A549 (cell line): ENCODE results near the gene HIF1A. TPM values are rescaled to one million over a fixed set of nuclear protein-coding genes. Genes with fewer than 3 reads are reported as not detected.

Source experiments
- ATAC-seq, 2 experiments: fragments of 200-7000 bp in 1 of 2; fragments of >200 bp in 1 of 2; cut with Nextera tagmentation in 1 of 2; cut with Tn5 transposase in 1 of 2; 3 replicates each; pipeline versions ENCODE4 v1.8.0 to v1.9.1; 2018 to 2020; ENCODE audit warnings: mild to moderate bottlenecking in 1 of 2, moderate library complexity in 1 of 2
- CTCF ChIA-PET: fragments of 300-600 bp; sonication (Branson Sonifier 250); formaldehyde crosslinking; extraction: SDS; loops from one replicate; lab custom pipeline; 2021; ENCODE audit warnings: antibody characterized with exemption, inconsistent platforms; lab: Yijun Ruan, JAX
- POLR2A ChIA-PET: fragments of 350-600 bp; formaldehyde crosslinking; extraction: SDS; loops from one replicate; lab custom pipeline; 2021; ENCODE audit warnings: antibody characterized with exemption, inconsistent platforms; lab: Yijun Ruan, JAX
- DNase-seq, 2 experiments: peaks; one replicate each; pipeline versions ENCODE4 v3.0.0 to v3.0.0-alpha.2; 2011 to 2016; ENCODE audit warnings: low read depth in 1 of 2, low spot score in 1 of 2
- FAIRE-seq: peaks from 2 replicates; lab custom pipeline; 2011; peaks lifted over from hg19 to GRCh38; lab: Jason Lieb, UNC
- H3K27ac ChIP-seq, 2 experiments: fragments of >200 bp; sonication (Bioruptor Twin); formaldehyde crosslinking; 3 replicates each; pipeline ENCODE4 v1.5.1; 2016 to 2017
- H3K4me1 ChIP-seq: fragments of >200 bp; sonication (Bioruptor Twin); formaldehyde crosslinking; 3 replicates; pipeline ENCODE4 v1.6.1; 2016
- H3K4me2 ChIP-seq: fragments of >200 bp; sonication (Bioruptor Twin); formaldehyde crosslinking; 3 replicates; pipeline ENCODE4 v1.6.1; 2016
- H3K4me3 ChIP-seq: fragments of >200 bp; sonication (Bioruptor Twin); formaldehyde crosslinking; 3 replicates; pipeline ENCODE4 v1.5.1; 2016
- H3K9me3 ChIP-seq: fragments of >200 bp; sonication (Bioruptor Twin); formaldehyde crosslinking; 3 replicates; pipeline ENCODE4 v1.6.1; 2016
- BHLHE40 ChIP-seq: IDR thresholded peaks from 2 replicates; pipeline ENCODE4 v1.6.1; 2012; ENCODE audit warnings: low read depth, low read length, inconsistent platforms
- ESRRA ChIP-seq: fragments of 150-350 bp; IDR thresholded peaks from 2 replicates; pipeline ENCODE4 v1.6.1; 2014; ENCODE audit warnings: mild to moderate bottlenecking, low read length, borderline replicate concordance
- FOSB ChIP-seq: fragments of 250-450 bp; sonication (Bioruptor Pico); IDR thresholded peaks from 2 replicates; pipeline ENCODE4 v1.5.0; 2020; ENCODE audit warnings: mild to moderate bottlenecking, moderate library complexity
- FOSL2 ChIP-seq, 2 experiments: fragments of 450-650 bp in 1 of 2; fragments of >200 bp in 1 of 2; sonication (Bioruptor Twin) in 1 of 2; formaldehyde crosslinking; IDR thresholded peaks; 2 replicates each; pipeline versions ENCODE4 v1.5.0 to v1.6.1; 2016 to 2020; ENCODE audit warnings: mild to moderate bottlenecking in 1 of 2, moderate library complexity in 1 of 2
- FOXS1 ChIP-seq: fragments of 250-450 bp; sonication (Bioruptor Pico); IDR thresholded peaks from 2 replicates; pipeline ENCODE4 v1.5.0; 2020; ENCODE audit warnings: mild to moderate bottlenecking, moderate library complexity
- HDAC2 ChIP-seq: fragments of 200-600 bp; sonication (generic); IDR thresholded peaks from 2 replicates; pipeline ENCODE4 v1.6.1; 2016
- HEYL ChIP-seq: fragments of 250-450 bp; sonication (Bioruptor Pico); IDR thresholded peaks from 2 replicates; pipeline ENCODE4 v1.8.0; 2021; ENCODE audit warnings: mild to moderate bottlenecking, moderate library complexity
- HOXA7 ChIP-seq: fragments of 250-450 bp; sonication (Bioruptor Pico); IDR thresholded peaks from 2 replicates; pipeline ENCODE4 v1.5.0; 2020; ENCODE audit warnings: mild to moderate bottlenecking, moderate library complexity
- HOXB13 ChIP-seq: fragments of 250-450 bp; sonication (Bioruptor Pico); IDR thresholded peaks from 2 replicates; pipeline ENCODE4 v1.5.0; 2020; ENCODE audit warnings: low read depth, mild to moderate bottlenecking, moderate library complexity
- JUN ChIP-seq, 2 experiments: fragments of >200 bp; sonication (Bioruptor Twin); formaldehyde crosslinking; IDR thresholded peaks; 2 replicates in 1 of 2; 3 replicates in 1 of 2; pipeline ENCODE4 v1.6.1; 2016 to 2017
- MYC ChIP-seq: IDR thresholded peaks from 2 replicates; pipeline ENCODE4 v1.6.1; 2012; ENCODE audit warnings: mild to moderate bottlenecking, inconsistent platforms, low read length, improper control_type of control experiment, borderline replicate concordance
- RARB ChIP-seq: fragments of 250-450 bp; sonication (Bioruptor Pico); IDR thresholded peaks from 2 replicates; pipeline ENCODE4 v1.8.0; 2021; ENCODE audit warnings: mild to moderate bottlenecking, moderate library complexity
- RNF2 ChIP-seq: fragments of 200-600 bp; sonication (generic); IDR thresholded peaks from 2 replicates; pipeline ENCODE4 v1.6.1; 2016; ENCODE audit warnings: low read depth, mild to moderate bottlenecking, antibody characterized with exemption, moderate library complexity, borderline replicate concordance
- SMC3 ChIP-seq: fragments of >200 bp; sonication (Bioruptor Twin); formaldehyde crosslinking; IDR thresholded peaks from 3 replicates; pipeline ENCODE4 v1.6.1; 2018; ENCODE audit warnings: inconsistent platforms
- SREBF2 ChIP-seq: fragments of 450-650 bp; IDR thresholded peaks from 2 replicates; pipeline ENCODE4 v1.6.1; 2014; ENCODE audit warnings: mild to moderate bottlenecking, moderate library complexity
- ZSCAN20 ChIP-seq: fragments of 250-450 bp; sonication (Bioruptor Pico); IDR thresholded peaks from 2 replicates; pipeline ENCODE4 v1.8.0; 2022; ENCODE audit warnings: mild to moderate bottlenecking, moderate library complexity
- WGBS: methylation state at CpG from one replicate; pipeline ENCODE4 v1.1.6; 2017; ENCODE audit errors: missing lambda C conversion rate; 5-methylcytosine and 5-hydroxymethylcytosine counted together
- polyA plus RNA-seq, 4 experiments: library from polyadenylated mRNA; depleted of rRNA in 3 of 4; stranded (reverse); fragments of >200 nt; fragmentation: RNase III in 1 of 4; extraction: RNeasy Plus Mini Kit Qiagen cat#74134 plus additional on column Dnase treatment in 1 of 4; gene quantifications; 2 replicates in 3 of 4; 3 replicates in 1 of 4; pipeline ENCODE4 v1.2.3, GENCODE V29; 2011 to 2017
- TF ChIP-seq, protein P1 (sequence below): IDR thresholded peaks from 2 replicates; pipeline ENCODE4 v1.6.1; 2012
- TF ChIP-seq, protein P2 (sequence below): fragments of >200 bp; sonication (Bioruptor Twin); formaldehyde crosslinking; IDR thresholded peaks from 3 replicates; pipeline ENCODE4 v1.5.1; 2016
- TF ChIP-seq, protein P3 (sequence below): fragments of 250-450 bp; sonication (Bioruptor Pico); IDR thresholded peaks from 2 replicates; pipeline ENCODE4 v1.5.0; 2020; ENCODE audit warnings: low read depth, mild to moderate bottlenecking, moderate library complexity
- TF ChIP-seq, protein P4 (sequence below): fragments of >200 bp; sonication (Bioruptor Twin); formaldehyde crosslinking; IDR thresholded peaks from 3 replicates; pipeline ENCODE4 v1.6.1; 2016
- TF ChIP-seq, protein P5 (sequence below): fragments of 150-350 bp; IDR thresholded peaks from 2 replicates; pipeline ENCODE4 v1.6.1; 2014; ENCODE audit warnings: low read depth, mild to moderate bottlenecking, low read length
- TF ChIP-seq, protein P6 (sequence below): fragments of 450-650 bp; IDR thresholded peaks from 2 replicates; pipeline ENCODE4 v1.6.1; 2014; ENCODE audit warnings: antibody characterized with exemption

HIF1A gene
- polyA plus RNA-seq, 2 of the 4 experiments (the other 2 are of a cell fraction) = 284 to 391 TPM

DNA sequence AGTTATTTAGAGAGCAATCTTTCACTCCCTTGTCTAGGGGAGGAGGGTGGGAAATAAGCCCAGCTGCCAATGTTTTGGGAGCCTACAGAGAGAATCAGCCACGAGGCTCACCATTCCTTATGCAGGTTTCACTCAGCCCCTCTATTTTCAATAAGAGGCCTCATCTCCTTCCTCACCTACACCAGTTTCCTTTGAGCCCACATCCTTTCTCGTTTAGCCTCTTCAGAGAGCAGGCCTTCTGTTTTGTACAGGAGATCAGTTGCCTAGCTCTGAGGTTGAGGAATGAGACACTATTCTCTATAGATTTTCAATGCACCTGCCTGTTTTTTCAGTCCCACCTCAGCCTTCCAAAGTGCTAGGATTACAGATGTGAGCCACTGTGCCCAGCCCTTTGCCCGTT, 84.8 kb downstream of the HIF1A start:
- Histone ChIP-seq H3K4me1 (no peaks in the 10 kb centered on the region), H3K27ac (no peak overlapping the region), H3K9me3 (no peaks in the 10 kb centered on the region), H3K4me2 (no peak overlapping the region)
- FAIRE-seq (no peak), ATAC-seq (no peak), DNase-seq (no peak)
- TF ChIP-seq MYC (no peak), HDAC2 (no peak), HOXB13 (CRISPR knock-in tag) (no peak), HOXA7 (CRISPR knock-in tag) (no peak), FOSB (CRISPR knock-in tag) (no peak)
- TF ChIP-seq, all 56 proteins: peak for 0
- ChIA-PET CTCF (interaction anchor here (0.7 to 1.3 kb wide), 3 partner anchors 8 to 58 kb away, joined by 3 to 4 read pairs (median 3); no protein-coding TSS in a partner anchor), POLR2A (interaction anchor here (1.3 to 1.8 kb wide), 2 partner anchors 9 to 18 kb away, joined by 3 to 6 read pairs; partner anchors contain the start of gene SNAPC1)
- 80% methylated on average over 3 of the region's 3 CpGs for WGBS
- H3K4me3 ChIP-seq = no peak overlapping the region

DNA sequence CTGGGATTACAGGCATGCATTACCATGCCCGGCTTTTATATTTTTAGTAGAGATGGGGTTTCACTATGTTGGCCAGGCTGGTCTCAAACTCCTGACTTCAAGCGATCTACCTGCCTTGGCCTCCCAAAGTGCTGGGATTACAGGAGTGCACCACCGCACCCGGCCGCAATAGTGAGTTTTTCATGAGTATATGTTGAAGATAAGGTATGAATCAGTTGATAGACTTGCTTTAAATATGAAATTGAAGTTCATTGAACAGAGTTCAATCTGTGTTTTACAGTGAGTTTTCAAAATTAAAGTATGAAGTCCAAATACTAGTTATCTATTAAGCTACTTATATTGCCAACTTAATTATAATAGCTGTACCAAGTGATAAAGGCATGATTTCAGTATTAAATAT, 102.0 kb downstream of the HIF1A start:
- Histone ChIP-seq H3K4me3 (no peak overlapping the region), H3K4me2 (no peak overlapping the region), H3K4me1 (no peaks in the 10 kb centered on the region)
- 97% methylated on average over 5 of the region's 5 CpGs for WGBS
- no peak for FAIRE-seq
- POLR2A ChIA-PET = no interaction called here
- CTCF ChIA-PET = interaction anchor here (0.7 kb wide), 1 partner anchor 45 kb away, joined by 3 read pairs; no protein-coding TSS in a partner anchor
- no peak for DNase-seq
- TF ChIP-seq SREBF2 (no peak), SMC3 (no peak), FOSL2 (IDR thresholded peaks at IDR 0.05) (no peak), FOSL2 (CRISPR knock-in tag; IDR thresholded peaks at IDR 0.05) (no peak), RNF2 (no peak), ZSCAN20 (CRISPR knock-in tag) (no peak), BHLHE40 (no peak), JUN (IDR thresholded peaks at IDR 0.05) (no peak), ESRRA (no peak), FOXS1 (CRISPR knock-in tag) (no peak), RARB (no peak), HEYL (CRISPR knock-in tag) (no peak)
- TF ChIP-seq, protein P1, sequence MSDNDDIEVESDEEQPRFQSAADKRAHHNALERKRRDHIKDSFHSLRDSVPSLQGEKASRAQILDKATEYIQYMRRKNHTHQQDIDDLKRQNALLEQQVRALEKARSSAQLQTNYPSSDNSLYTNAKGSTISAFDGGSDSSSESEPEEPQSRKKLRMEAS = no peak
- TF ChIP-seq, protein P2, sequence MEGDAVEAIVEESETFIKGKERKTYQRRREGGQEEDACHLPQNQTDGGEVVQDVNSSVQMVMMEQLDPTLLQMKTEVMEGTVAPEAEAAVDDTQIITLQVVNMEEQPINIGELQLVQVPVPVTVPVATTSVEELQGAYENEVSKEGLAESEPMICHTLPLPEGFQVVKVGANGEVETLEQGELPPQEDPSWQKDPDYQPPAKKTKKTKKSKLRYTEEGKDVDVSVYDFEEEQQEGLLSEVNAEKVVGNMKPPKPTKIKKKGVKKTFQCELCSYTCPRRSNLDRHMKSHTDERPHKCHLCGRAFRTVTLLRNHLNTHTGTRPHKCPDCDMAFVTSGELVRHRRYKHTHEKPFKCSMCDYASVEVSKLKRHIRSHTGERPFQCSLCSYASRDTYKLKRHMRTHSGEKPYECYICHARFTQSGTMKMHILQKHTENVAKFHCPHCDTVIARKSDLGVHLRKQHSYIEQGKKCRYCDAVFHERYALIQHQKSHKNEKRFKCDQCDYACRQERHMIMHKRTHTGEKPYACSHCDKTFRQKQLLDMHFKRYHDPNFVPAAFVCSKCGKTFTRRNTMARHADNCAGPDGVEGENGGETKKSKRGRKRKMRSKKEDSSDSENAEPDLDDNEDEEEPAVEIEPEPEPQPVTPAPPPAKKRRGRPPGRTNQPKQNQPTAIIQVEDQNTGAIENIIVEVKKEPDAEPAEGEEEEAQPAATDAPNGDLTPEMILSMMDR = no peak
- TF ChIP-seq, protein P3, sequence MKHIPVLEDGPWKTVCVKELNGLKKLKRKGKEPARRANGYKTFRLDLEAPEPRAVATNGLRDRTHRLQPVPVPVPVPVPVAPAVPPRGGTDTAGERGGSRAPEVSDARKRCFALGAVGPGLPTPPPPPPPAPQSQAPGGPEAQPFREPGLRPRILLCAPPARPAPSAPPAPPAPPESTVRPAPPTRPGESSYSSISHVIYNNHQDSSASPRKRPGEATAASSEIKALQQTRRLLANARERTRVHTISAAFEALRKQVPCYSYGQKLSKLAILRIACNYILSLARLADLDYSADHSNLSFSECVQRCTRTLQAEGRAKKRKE = no peak
- TF ChIP-seq, protein P4, sequence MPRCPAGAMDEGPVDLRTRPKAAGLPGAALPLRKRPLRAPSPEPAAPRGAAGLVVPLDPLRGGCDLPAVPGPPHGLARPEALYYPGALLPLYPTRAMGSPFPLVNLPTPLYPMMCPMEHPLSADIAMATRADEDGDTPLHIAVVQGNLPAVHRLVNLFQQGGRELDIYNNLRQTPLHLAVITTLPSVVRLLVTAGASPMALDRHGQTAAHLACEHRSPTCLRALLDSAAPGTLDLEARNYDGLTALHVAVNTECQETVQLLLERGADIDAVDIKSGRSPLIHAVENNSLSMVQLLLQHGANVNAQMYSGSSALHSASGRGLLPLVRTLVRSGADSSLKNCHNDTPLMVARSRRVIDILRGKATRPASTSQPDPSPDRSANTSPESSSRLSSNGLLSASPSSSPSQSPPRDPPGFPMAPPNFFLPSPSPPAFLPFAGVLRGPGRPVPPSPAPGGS = no peak
- TF ChIP-seq, protein P5, sequence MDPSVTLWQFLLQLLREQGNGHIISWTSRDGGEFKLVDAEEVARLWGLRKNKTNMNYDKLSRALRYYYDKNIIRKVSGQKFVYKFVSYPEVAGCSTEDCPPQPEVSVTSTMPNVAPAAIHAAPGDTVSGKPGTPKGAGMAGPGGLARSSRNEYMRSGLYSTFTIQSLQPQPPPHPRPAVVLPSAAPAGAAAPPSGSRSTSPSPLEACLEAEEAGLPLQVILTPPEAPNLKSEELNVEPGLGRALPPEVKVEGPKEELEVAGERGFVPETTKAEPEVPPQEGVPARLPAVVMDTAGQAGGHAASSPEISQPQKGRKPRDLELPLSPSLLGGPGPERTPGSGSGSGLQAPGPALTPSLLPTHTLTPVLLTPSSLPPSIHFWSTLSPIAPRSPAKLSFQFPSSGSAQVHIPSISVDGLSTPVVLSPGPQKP = no peak
- TF ChIP-seq, protein P6, sequence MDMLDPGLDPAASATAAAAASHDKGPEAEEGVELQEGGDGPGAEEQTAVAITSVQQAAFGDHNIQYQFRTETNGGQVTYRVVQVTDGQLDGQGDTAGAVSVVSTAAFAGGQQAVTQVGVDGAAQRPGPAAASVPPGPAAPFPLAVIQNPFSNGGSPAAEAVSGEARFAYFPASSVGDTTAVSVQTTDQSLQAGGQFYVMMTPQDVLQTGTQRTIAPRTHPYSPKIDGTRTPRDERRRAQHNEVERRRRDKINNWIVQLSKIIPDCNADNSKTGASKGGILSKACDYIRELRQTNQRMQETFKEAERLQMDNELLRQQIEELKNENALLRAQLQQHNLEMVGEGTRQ = no peak
- TF ChIP-seq, all 56 proteins: peak for 0
- no peak overlapping the region for H3K27ac ChIP-seq
- no peaks in the 10 kb centered on the region for H3K9me3 ChIP-seq
- no peak for ATAC-seq

Other genes with a start within 250 kb of the HIF1A start
- 15.2 and 30.5 TPM in 2 replicates for gene SNAPC1, start 66.9 kb downstream of the HIF1A start, polyA plus RNA-seq (2011; rRNA removed)
- 22.3 to 24.5 TPM (median 22.8 TPM) in 3 replicates for gene SNAPC1, start 66.9 kb downstream of the HIF1A start, polyA plus RNA-seq (2017; fragmentation: RNase III; extraction: RNeasy Plus Mini Kit Qiagen cat#74134 plus additional on column Dnase treatment)
- gene SYT16, start 117.2 kb downstream of the HIF1A start, polyA plus RNA-seq (2011; rRNA removed) = 0.11 and 0.17 TPM in 2 replicates
- gene SYT16, start 117.2 kb downstream of the HIF1A start, polyA plus RNA-seq (2017; fragmentation: RNase III; extraction: RNeasy Plus Mini Kit Qiagen cat#74134 plus additional on column Dnase treatment) = 0.07 to 0.26 TPM (median 0.20 TPM) in 3 replicates